ENCODE measurements around the gene GALNTL6.

GALNTL6 gene

GRCh38 chr4:172596206-172596605 lies 783.0 kb downstream of the GALNTL6 start:
- no peak for DNase-seq

DNA sequence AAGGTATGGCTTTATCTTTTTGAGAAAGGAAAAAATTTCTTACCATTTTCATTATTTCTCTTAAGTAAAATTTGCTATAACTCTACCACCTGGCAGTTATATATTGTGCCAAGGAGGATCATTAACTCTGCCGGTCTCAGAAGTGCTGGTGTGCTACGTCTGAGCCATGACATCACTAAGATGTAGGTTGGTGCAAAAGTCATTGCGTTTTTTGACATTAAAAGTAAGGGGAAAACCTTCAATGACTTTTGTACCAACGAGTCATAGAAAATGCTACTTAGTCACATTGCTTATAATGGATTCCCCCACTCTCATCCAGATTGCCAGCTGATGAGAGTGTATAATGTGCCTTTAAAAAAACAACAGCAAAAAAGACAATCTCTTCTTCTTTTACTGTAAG lies 786.4 kb downstream of the GALNTL6 start:
- DNase-seq = no peak

- no peak for DNase-seq
These were observed 788.0 kb downstream of the GALNTL6 start for GRCh38 chr4:172601195-172601594.

- DNase-seq = no peak
These were observed 806.0 kb downstream of the GALNTL6 start for GRCh38 chr4:172619218-172619617.

DNA sequence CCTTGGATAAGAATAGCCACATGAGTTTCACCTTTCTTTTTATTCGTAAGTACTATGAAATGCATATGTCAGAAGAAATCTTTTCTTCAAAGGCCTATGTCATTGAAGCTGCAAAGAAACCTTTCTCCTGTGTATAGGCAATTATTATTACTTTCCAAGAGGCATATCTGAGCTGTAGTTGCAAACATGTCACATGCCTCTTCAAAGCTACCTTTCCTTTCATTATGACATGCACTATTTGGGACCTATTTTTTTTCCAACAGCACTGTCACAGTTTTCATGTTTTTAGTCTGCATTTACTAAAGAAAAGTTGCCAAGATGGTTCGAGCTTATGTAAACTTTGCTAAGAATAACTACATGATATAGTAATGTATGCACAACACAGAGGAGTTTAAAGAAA lies 806.6 kb downstream of the GALNTL6 start:
- no peak for DNase-seq

- DNase-seq = no peak
These were observed 815.1 kb downstream of the GALNTL6 start for GRCh38 chr4:172628263-172628662.

- DNase-seq = no peak
These were observed 817.1 kb downstream of the GALNTL6 start for GRCh38 chr4:172630280-172630679.

DNA sequence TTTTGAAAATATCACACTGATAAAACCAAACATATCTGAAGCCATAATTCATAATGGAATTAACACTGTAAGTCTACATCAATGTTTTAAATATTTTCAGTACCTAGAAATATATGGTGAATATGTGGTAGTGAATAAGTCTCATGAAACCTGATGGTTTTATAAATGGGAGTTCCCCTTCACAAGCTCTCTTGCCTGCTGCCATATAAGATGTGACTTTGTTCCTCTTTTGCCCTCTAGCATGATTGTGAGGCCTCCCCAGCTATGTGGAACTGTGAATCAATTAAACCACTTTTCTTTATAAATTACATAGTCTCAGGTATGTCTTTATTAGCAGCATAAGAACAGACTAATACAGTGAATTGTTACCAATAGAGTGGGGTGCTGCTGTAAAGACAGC lies 818.6 kb downstream of the GALNTL6 start:
- no peak for DNase-seq

DNA sequence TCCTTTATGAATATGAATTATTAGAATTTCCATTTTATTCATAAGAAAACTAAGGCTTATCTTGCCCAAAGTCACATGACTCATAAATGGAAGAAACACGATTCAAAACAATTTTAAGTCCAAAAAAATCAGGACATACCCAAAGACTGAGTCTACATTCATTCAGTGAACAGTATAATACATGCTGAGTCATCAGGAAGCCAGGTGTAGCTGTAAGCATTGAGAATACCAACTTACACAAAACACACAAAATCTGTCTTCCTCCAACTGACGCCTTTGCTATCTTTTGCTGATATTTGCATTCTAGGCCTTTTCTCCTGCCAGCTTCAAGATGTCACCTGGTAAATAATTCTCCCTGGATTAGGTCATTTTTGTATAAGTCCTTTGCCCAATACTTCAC lies 835.3 kb downstream of the GALNTL6 start:
- no peak for DNase-seq

- DNase-seq = no peak
These were observed 835.9 kb downstream of the GALNTL6 start for GRCh38 chr4:172649143-172649542.

- DNase-seq = no peak
These were observed 837.7 kb downstream of the GALNTL6 start for GRCh38 chr4:172650758-172651530.

GRCh38 chr4:172651961-172652360 lies 838.8 kb downstream of the GALNTL6 start:
- DNase-seq = no peak

DNA sequence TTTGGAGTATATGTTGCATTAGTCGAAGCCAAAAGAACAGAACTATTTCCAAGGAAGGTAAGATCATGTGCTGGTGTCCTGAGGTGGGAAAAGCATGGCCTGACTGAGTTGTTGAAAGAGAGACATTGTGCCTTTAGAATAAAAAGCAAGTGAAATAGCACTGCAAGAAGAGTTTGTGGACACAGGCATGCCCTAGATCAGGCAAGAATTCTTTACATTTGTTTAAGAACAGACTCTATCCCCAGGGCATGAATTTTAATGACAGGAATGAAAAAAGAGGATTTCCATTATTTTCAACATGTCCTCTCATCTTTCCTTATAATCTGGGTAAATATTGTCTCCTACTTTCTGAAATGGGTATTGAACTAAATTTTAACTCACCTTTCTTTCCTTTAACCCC lies 839.2 kb downstream of the GALNTL6 start:
- DNase-seq = no peak

GRCh38 chr4:172653676-172654075 lies 840.5 kb downstream of the GALNTL6 start:
- DNase-seq = no peak

- no peak for DNase-seq
These were observed 841.3 kb downstream of the GALNTL6 start for GRCh38 chr4:172654457-172654856.

GRCh38 chr4:172656055-172656454 lies 842.9 kb downstream of the GALNTL6 start:
- DNase-seq = no peak

DNA sequence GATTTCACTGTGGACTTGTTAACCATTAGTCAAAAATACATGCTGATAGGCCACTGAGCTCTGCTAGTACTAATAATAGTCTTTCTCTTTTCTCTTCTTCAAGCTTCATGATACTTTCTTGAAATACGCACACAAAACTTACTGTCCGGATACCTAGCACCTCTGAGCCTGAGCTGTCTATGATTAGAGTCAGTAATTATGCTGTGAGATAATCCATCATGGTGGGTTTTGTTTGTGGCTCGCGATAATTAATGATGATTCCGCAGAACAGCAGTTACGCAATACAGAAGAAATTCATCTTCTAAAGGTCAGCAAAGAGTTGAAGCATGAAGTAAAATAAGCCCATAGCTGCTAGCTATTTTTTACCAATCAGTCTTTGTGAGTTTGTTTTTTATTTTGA lies 843.9 kb downstream of the GALNTL6 start:
- DNase-seq = no peak

DNA sequence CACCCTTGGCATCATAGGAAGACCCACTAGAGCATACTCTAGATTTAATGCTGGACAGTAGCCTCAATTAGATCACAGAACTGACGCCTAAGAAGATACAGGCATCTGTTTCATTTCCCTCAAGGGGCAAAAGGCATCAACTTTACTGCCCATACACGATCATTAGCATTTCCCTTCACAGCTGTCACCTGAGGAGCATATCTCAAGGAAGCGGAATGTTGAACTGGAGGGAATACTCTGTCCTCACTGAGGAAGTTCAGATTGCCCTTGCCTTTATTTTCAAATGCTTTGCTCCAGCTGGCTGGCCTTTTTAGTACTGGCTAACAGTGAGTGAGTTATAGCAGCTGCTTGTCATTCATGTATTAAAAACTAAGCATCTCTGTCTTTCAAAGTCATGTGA lies 847.0 kb downstream of the GALNTL6 start:
- no peak for DNase-seq

DNA sequence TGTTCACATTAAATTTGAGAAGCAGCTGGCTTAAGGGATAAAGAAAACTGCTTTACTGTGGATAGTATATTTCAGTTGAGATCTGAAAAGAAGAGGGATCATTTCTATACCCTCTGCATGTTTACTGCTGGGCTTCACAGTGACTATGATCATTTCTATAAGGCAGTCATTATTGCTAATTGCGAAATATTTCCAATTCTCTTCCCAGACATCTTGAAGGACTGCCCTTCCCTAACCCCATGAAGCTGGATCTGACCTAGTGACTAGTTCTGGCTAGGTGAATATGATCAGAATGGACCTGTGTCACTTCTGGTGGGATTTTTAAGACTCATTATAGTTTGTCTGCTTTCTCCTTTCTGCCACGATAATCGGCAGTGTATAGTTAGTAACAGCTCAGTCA lies 848.9 kb downstream of the GALNTL6 start:
- DNase-seq = no peak

- DNase-seq = no peak
These were observed 853.6 kb downstream of the GALNTL6 start for GRCh38 chr4:172666711-172667368.

DNA sequence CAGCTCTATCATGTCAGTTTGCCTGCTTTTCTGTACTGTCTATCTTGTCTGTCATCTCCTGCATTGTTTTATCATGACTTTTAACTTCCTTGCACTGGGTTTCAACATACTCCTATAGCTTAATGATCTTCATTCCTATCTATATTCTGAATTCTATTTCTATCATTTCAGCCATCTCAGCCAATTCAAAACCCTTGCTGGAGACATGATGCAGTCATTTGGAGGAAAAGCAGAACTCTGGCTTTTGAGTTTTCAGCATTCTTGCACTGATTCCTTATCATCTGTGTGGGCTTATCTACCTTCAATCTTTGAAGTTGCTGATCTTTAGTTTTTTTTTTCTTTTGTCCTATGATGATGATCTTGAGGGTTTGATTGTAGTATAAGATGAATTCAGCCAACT lies 861.6 kb downstream of the GALNTL6 start:
- no peak for DNase-seq

DNA sequence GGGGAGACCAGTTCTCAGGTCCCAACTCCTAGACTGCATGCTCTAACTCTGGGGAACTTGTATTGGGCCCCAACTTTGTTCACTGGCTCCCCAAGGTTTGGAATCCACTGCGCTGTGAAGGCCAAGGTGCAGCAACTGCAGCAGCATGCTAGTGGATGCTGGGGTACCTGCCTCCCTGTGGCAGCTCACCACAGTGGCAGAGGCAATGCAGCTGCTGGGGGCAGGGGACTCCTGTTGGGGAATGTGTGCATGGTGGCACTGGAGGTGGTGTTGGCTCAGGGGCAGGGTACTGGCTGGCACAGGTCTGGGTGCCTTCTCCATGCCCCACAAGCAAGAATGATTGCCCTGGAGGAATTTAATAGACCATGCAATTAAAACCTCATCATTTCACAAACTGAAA lies 862.0 kb downstream of the GALNTL6 start:
- DNase-seq = no peak

DNA sequence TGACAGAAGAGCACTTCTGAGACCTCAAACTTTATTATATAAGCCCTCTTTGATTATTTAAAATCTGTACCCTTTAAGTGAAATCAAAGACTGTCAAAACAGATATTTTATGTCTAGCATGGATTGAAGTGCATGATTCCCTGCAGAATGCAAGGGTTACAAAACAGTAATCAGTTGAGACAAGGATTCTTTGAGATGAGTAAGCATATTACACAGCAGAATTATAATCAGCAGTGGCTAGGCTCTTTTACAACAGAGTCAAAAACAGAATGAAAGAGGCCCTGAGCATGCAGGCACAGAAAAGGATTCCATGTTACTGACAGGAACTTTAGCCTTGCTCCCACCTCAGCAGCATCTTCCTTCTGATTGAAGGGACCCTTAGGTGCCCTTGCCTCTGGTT lies 867.5 kb downstream of the GALNTL6 start:
- peak; percentile 28 for DNase-seq

- peak; percentile 66 for DNase-seq
These were observed 869.8 kb downstream of the GALNTL6 start for GRCh38 chr4:172683021-172683420.

DNA sequence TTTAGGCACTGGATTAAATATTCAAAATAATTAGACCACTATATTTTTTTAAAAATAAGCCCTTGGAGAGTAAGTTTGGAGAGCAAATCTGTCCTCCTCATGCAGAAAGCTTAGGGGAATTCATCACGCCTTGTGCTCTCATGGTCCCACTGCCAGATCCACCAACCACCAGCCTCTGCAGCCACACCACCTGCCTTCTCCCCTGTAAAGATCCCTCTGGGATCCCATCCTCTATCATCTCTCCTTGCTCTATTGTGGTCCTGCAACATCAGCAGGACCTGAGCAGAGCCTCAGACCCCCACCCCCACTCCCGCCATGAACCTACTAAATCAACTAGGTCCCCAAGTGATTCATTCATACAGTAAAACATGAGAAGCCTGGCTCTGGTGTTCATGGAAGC lies 872.8 kb downstream of the GALNTL6 start:
- no peak for DNase-seq
